ENCODE data around the gene ADAM20. TPM values are rescaled to one million over a fixed set of nuclear protein-coding genes. Genes with fewer than 3 reads are reported as not detected.

ADAM20 gene
- polyA plus RNA-seq, 3 donors = 0.15 TPM; not detected in 2

GRCh38 chr14:70527501-70528105 lies 7.2 kb downstream of the ADAM20 start:
- no peak for DNase-seq
- Histone ChIP-seq H3K4me1 (ENCODE audit: control insufficient read depth in 1 of 2, insufficient read depth in 2 of 2, low read length in 2 of 2) (no peaks in the 10 kb centered on the region), H3K4me3 (replicated peaks in 1 of 3; ENCODE audit: low read depth in 2 of 3, low read length in 3 of 3) (no peak overlapping the region), H3K4me2 (replicated peaks; ENCODE audit: extremely low read depth, low read length, poor library complexity, severe bottlenecking) (no peak overlapping the region), H3K36me3 (replicated peaks in 1 of 2; ENCODE audit: control insufficient read depth in 1 of 2, insufficient read depth in 2 of 2, low read length in 2 of 2) (no peaks in the 10 kb centered on the region), H3K79me2 (ENCODE audit: insufficient read depth, low read length) (no peaks in the 10 kb centered on the region), H4K20me1 (ENCODE audit: insufficient read depth, low read length) (no peaks in the 10 kb centered on the region), H3K9me3 (replicated peaks in 1 of 2; ENCODE audit: control insufficient read depth in 1 of 2, insufficient read depth in 1 of 2, low read length in 2 of 2) (no peaks in the 10 kb centered on the region), H2AFZ (ENCODE audit: insufficient read depth, low read depth, low read length, poor library complexity, severe bottlenecking) (no peak overlapping the region), H3K9ac (ENCODE audit: insufficient read depth, low read length, poor library complexity, severe bottlenecking) (no peak overlapping the region), H3K27me3 (ENCODE audit: control insufficient read depth in 2 of 2, insufficient read depth in 2 of 2, low read length in 2 of 2) (no peaks in the 10 kb centered on the region), H3K27ac (ENCODE audit: low read depth in 1 of 2, low read length in 2 of 2) (no peak overlapping the region)
- Mint-ChIP-seq H3K27me3 (ENCODE audit: low read depth in 3 of 3) (no peaks in the 10 kb centered on the region), H3K36me3 (no peaks in the 10 kb centered on the region), H3K4me3 (no peak overlapping the region), H3K4me1 (no peaks in the 10 kb centered on the region), H3K9me3 (peaks cover 0 to 8% (median 0%) of the 10 kb centered on the region in 7 donors), H3K27ac (no peak overlapping the region)
- no peak for TF ChIP-seq CTCF (IDR thresholded peaks at IDR 0.05)
- WGBS (ENCODE audit: insufficient coverage) = 93% methylated on average over 2 of the region's 2 CpGs
- intact Hi-C loops (cut with micrococcal nuclease) = no loop called here

- no peak overlapping the region for H3K4me2 ChIP-seq (replicated peaks; ENCODE audit: extremely low read depth, low read length, poor library complexity, severe bottlenecking)
- Mint-ChIP-seq H3K27me3 (ENCODE audit: low read depth in 3 of 3) (peaks cover 0 to 2% (median 0%) of the 10 kb centered on the region in 3 donors), H3K4me3 (no peak overlapping the region), H3K27ac (no peak overlapping the region), H3K9me3 (peaks cover 3 to 12% (median 4%) of the 10 kb centered on the region in 7 donors), H3K4me1 (no peaks in the 10 kb centered on the region), H3K36me3 (no peaks in the 10 kb centered on the region)
- H3K9ac ChIP-seq (ENCODE audit: insufficient read depth, low read length, poor library complexity, severe bottlenecking) = no peak overlapping the region
- no peaks in the 10 kb centered on the region for H3K4me1 ChIP-seq (ENCODE audit: control insufficient read depth in 1 of 2, insufficient read depth in 2 of 2, low read length in 2 of 2)
- H4K20me1 ChIP-seq (ENCODE audit: insufficient read depth, low read length) = no peaks in the 10 kb centered on the region
- H3K36me3 ChIP-seq (replicated peaks in 1 of 2; ENCODE audit: control insufficient read depth in 1 of 2, insufficient read depth in 2 of 2, low read length in 2 of 2) = no peaks in the 10 kb centered on the region
- TF ChIP-seq CTCF (IDR thresholded peaks at IDR 0.05) = no peak
- no peak overlapping the region for H3K4me3 ChIP-seq (replicated peaks in 1 of 3; ENCODE audit: low read depth in 2 of 3, low read length in 3 of 3)
- no peaks in the 10 kb centered on the region for H3K79me2 ChIP-seq (ENCODE audit: insufficient read depth, low read length)
- no peak for DNase-seq
- no peaks in the 10 kb centered on the region for H3K27me3 ChIP-seq (ENCODE audit: control insufficient read depth in 2 of 2, insufficient read depth in 2 of 2, low read length in 2 of 2)
- intact Hi-C loops (cut with micrococcal nuclease) = no loop called here
- H2AFZ ChIP-seq (ENCODE audit: insufficient read depth, low read depth, low read length, poor library complexity, severe bottlenecking) = no peak overlapping the region
- no peak overlapping the region for H3K27ac ChIP-seq (ENCODE audit: low read depth in 1 of 2, low read length in 2 of 2)
- H3K9me3 ChIP-seq (replicated peaks in 1 of 2; ENCODE audit: control insufficient read depth in 1 of 2, insufficient read depth in 1 of 2, low read length in 2 of 2) = peaks cover 0 to 3% of the 10 kb centered on the region in 2 donors
Observed at GRCh38 chr14:70525691-70526090, 9.1 kb downstream of the ADAM20 start.

Measured in CD14-positive monocyte (primary cell).